Fibroblast of skin of right biceps (primary cell): ENCODE results near the gene ESRP2.

ENCODE experiments used
- DNase-seq: peaks from one replicate; pipeline ENCODE4 v3.0.0-alpha.2; 2013

ESRP2 gene

GRCh38 chr16:68263559-68264127 lies 27.7 kb upstream of the ESRP2 start:
- DNase-seq, result no peak

GRCh38 chr16:68259007-68259825 lies 23.3 kb upstream of the ESRP2 start:
- DNase-seq, result no peak

GRCh38 chr16:68257906-68258800 lies 22.2 kb upstream of the ESRP2 start:
- DNase-seq, result no peak

GRCh38 chr16:68257251-68257905 lies 21.5 kb upstream of the ESRP2 start:
- DNase-seq, result no peak

- no peak for DNase-seq
Measured at GRCh38 chr16:68255712-68256111, 19.8 kb upstream of the ESRP2 start.

GRCh38 chr16:68253721-68254120 lies 17.8 kb upstream of the ESRP2 start:
- DNase-seq, result no peak

GRCh38 chr16:68252383-68252782 lies 16.5 kb upstream of the ESRP2 start:
- DNase-seq, result no peak

- no peak for DNase-seq
Measured at GRCh38 chr16:68251832-68252231, 15.9 kb upstream of the ESRP2 start.

- no peak for DNase-seq
Measured at GRCh38 chr16:68250951-68251350, 15.0 kb upstream of the ESRP2 start.

- no peak for DNase-seq
Measured at GRCh38 chr16:68249371-68249770, 13.4 kb upstream of the ESRP2 start.

- no peak for DNase-seq
Measured at GRCh38 chr16:68247932-68248331, 12.0 kb upstream of the ESRP2 start.

- DNase-seq, result no peak
Measured at GRCh38 chr16:68247400-68247799, 11.5 kb upstream of the ESRP2 start.

- no peak for DNase-seq
Measured at GRCh38 chr16:68246666-68247065, 10.7 kb upstream of the ESRP2 start.

- no peak for DNase-seq
Measured at GRCh38 chr16:68246121-68246520, 10.2 kb upstream of the ESRP2 start.

- DNase-seq, result peak; percentile 94
Measured at GRCh38 chr16:68244903-68245853, 9.3 kb upstream of the ESRP2 start, which contains the start of gene PLA2G15. TSS of gene PLA2G15 (plus strand) at chr16:68245373. CDS start at chr16:68245427, 54 bp downstream.

GRCh38 chr16:68244481-68244902 lies 8.6 kb upstream of the ESRP2 start:
- DNase-seq, result no peak

- DNase-seq, result no peak
Measured at GRCh38 chr16:68242926-68243858, 7.3 kb upstream of the ESRP2 start.

GRCh38 chr16:68242085-68242484 lies 6.2 kb upstream of the ESRP2 start:
- no peak for DNase-seq

GRCh38 chr16:68238029-68238345 lies 2.1 kb upstream of the ESRP2 start:
- no peak for DNase-seq

- DNase-seq, result peak; percentile 99
Measured at GRCh38 chr16:68237243-68238028, 1.5 kb upstream of the ESRP2 start.
